Lower leg skin (tissue), 3 donors: Measurements from ENCODE around the gene NMNAT2.
"Not testable (repeated sequence)": the region's sequence is repeated elsewhere in the genome, so short reads cannot be mapped to it uniquely, and the experiment has no call there.

Source experiments
- POLR2A ChIP-seq, 2 donors: fragments of 450-650 bp; IDR thresholded peaks; one replicate each; pipeline ENCODE4 v1.6.1; 2016 to 2017; ENCODE audit warnings: antibody characterized with exemption in 2 of 2, mild to moderate bottlenecking in 1 of 2, moderate library complexity in 1 of 2
- TF ChIP-seq, protein P1 (sequence below), 3 donors: fragments of 450-650 bp; IDR thresholded peaks; one replicate each; pipeline ENCODE4 v1.5.1; 2016; ENCODE audit warnings: antibody characterized with exemption in 3 of 3, mild to moderate bottlenecking in 3 of 3, moderate library complexity in 2 of 3

DNA sequence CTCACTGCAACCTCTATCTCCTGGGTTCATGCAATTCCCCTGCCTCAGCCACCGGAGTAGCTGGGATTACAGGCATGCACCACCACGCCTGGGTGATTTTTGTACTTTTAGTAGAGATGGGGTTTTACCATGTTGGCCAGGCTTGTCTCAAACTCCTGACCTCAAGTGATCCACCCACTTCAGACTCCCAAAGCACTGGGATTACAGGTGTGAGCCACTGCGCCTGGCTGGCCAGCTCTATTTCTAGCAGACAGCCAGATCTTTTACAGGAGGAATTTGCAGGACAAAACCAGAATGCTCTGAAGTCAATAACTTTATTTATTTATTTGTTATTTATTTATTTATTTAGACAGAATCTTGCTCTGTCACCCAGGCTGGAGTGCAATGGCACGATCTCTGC lies 144.2 kb downstream of the NMNAT2 start:
- TF ChIP-seq, protein P1, sequence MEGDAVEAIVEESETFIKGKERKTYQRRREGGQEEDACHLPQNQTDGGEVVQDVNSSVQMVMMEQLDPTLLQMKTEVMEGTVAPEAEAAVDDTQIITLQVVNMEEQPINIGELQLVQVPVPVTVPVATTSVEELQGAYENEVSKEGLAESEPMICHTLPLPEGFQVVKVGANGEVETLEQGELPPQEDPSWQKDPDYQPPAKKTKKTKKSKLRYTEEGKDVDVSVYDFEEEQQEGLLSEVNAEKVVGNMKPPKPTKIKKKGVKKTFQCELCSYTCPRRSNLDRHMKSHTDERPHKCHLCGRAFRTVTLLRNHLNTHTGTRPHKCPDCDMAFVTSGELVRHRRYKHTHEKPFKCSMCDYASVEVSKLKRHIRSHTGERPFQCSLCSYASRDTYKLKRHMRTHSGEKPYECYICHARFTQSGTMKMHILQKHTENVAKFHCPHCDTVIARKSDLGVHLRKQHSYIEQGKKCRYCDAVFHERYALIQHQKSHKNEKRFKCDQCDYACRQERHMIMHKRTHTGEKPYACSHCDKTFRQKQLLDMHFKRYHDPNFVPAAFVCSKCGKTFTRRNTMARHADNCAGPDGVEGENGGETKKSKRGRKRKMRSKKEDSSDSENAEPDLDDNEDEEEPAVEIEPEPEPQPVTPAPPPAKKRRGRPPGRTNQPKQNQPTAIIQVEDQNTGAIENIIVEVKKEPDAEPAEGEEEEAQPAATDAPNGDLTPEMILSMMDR (IDR thresholded peaks at IDR 0.05): not testable (repeated sequence)
- TF ChIP-seq POLR2A (IDR thresholded peaks at IDR 0.05): not testable (repeated sequence)
